ENCODE data around the gene SIGLEC1. TPM values are rescaled to one million over a fixed set of nuclear protein-coding genes. Genes with fewer than 3 reads are reported as not detected.

The SIGLEC1 gene
- total RNA-seq, 1 donor from 2014 or later: not detected

- no peak for TF ChIP-seq CTCF (IDR thresholded peaks at IDR 0.05)
- H3K4me1 Mint-ChIP-seq (ENCODE audit: low read depth): no peaks in the 10 kb centered on the region
- peak; percentile 2 for DNase-seq (ENCODE audit: low spot score)
- no peaks in the 10 kb centered on the region for H3K9me3 Mint-ChIP-seq (ENCODE audit: low read depth)
- H3K27me3 Mint-ChIP-seq (ENCODE audit: low read depth): peaks cover 34% of the 10 kb centered on the region
- no peaks in the 10 kb centered on the region for H3K36me3 Mint-ChIP-seq (ENCODE audit: low read depth)
- H3K4me3 Mint-ChIP-seq (ENCODE audit: unreplicated experiment): no peak overlapping the region
- no peak overlapping the region for H3K27ac Mint-ChIP-seq (ENCODE audit: unreplicated experiment)
Measured at GRCh38 chr20:3720068-3720467, 7.7 kb upstream of the SIGLEC1 start.

GRCh38 chr20:3719046-3719445 lies 6.6 kb upstream of the SIGLEC1 start:
- DNase-seq (ENCODE audit: low spot score): no peak
- H3K27ac Mint-ChIP-seq (ENCODE audit: unreplicated experiment): no peak overlapping the region
- no peak overlapping the region for H3K4me3 Mint-ChIP-seq (ENCODE audit: unreplicated experiment)
- H3K36me3 Mint-ChIP-seq (ENCODE audit: low read depth): no peaks in the 10 kb centered on the region
- H3K4me1 Mint-ChIP-seq (ENCODE audit: low read depth): no peaks in the 10 kb centered on the region
- TF ChIP-seq CTCF (IDR thresholded peaks at IDR 0.05): no peak
- peaks cover 29% of the 10 kb centered on the region for H3K27me3 Mint-ChIP-seq (ENCODE audit: low read depth)
- H3K9me3 Mint-ChIP-seq (ENCODE audit: low read depth): no peaks in the 10 kb centered on the region

- Mint-ChIP-seq H3K27me3 (ENCODE audit: low read depth) (peaks cover 17% of the 10 kb centered on the region), H3K4me1 (ENCODE audit: low read depth) (no peaks in the 10 kb centered on the region), H3K27ac (ENCODE audit: unreplicated experiment) (no peak overlapping the region), H3K9me3 (ENCODE audit: low read depth) (no peaks in the 10 kb centered on the region), H3K36me3 (ENCODE audit: low read depth) (no peaks in the 10 kb centered on the region), H3K4me3 (ENCODE audit: unreplicated experiment) (no peak overlapping the region)
- peak; percentile 42 for DNase-seq (ENCODE audit: low spot score)
- peak; percentile 83 for TF ChIP-seq CTCF (IDR thresholded peaks at IDR 0.05)
Measured at GRCh38 chr20:3716195-3716834, 3.9 kb upstream of the SIGLEC1 start.

GRCh38 chr20:3714092-3714491 lies 1.7 kb upstream of the SIGLEC1 start:
- Mint-ChIP-seq H3K27ac (ENCODE audit: unreplicated experiment) (no peak overlapping the region), H3K27me3 (ENCODE audit: low read depth) (no peaks in the 10 kb centered on the region), H3K4me3 (ENCODE audit: unreplicated experiment) (no peak overlapping the region), H3K9me3 (ENCODE audit: low read depth) (no peaks in the 10 kb centered on the region), H3K4me1 (ENCODE audit: low read depth) (peaks cover 2% of the 10 kb centered on the region), H3K36me3 (ENCODE audit: low read depth) (no peaks in the 10 kb centered on the region)
- DNase-seq (ENCODE audit: low spot score): peak; percentile 12
- TF ChIP-seq CTCF (IDR thresholded peaks at IDR 0.05): no peak

GRCh38 chr20:3711484-3711941 lies 887 bp downstream of the SIGLEC1 start:
- Mint-ChIP-seq H3K9me3 (ENCODE audit: low read depth) (no peaks in the 10 kb centered on the region), H3K4me3 (ENCODE audit: unreplicated experiment) (no peak overlapping the region), H3K27ac (ENCODE audit: unreplicated experiment) (no peak overlapping the region), H3K27me3 (ENCODE audit: low read depth) (no peaks in the 10 kb centered on the region), H3K4me1 (ENCODE audit: low read depth) (peaks cover 9% of the 10 kb centered on the region), H3K36me3 (ENCODE audit: low read depth) (no peaks in the 10 kb centered on the region)
- DNase-seq (ENCODE audit: low spot score): no peak
- TF ChIP-seq CTCF (IDR thresholded peaks at IDR 0.05): no peak
